ENCODE measurements around the gene ATRN. TPM values are rescaled to one million over a fixed set of nuclear protein-coding genes. Genes with fewer than 3 reads are reported as not detected.
"Not testable (repeated sequence)": the region's sequence is repeated elsewhere in the genome, so short reads cannot be mapped to it uniquely, and the experiment has no call there.

The ATRN gene
- total RNA-seq, 4 donors from 2014 or later, result 14.4 to 20.0 (median 16.3) TPM

GRCh38 chr20:3590164-3590563, 119.3 kb downstream of the ATRN start:
- intact Hi-C loops (cut with DNase I; ENCODE audit: low total_unique reads) (no loop called here), in situ Hi-C loops (cut with MboI; ENCODE audit: low sequenced_read_pairs in 4 of 4) (no loop called here)
- Histone ChIP-seq H3K4me3 (no peak overlapping the region), H3K9me3 (no peaks in the 10 kb centered on the region), H3K4me1 (no peaks in the 10 kb centered on the region), H3K36me3 (peaks cover 4 to 49% of the 10 kb centered on the region in 2 donors), H3K27me3 (no peaks in the 10 kb centered on the region), H3K27ac (no peak overlapping the region)
- DNase-seq, result no peak
- ATAC-seq, result no peak
- TF ChIP-seq POLR2A (IDR thresholded peaks at IDR 0.05), result no peak
- no peak for TF ChIP-seq CTCF (IDR thresholded peaks at IDR 0.05 in 4 of 5, conservative IDR thresholded peaks at IDR 0.05 in 1 of 5)

GRCh38 chr20:3592931-3593330, 122.1 kb downstream of the ATRN start:
- Histone ChIP-seq H3K36me3 (peaks cover under 1 to 51% of the 10 kb centered on the region in 2 donors), H3K4me3 (no peak overlapping the region), H3K27ac (no peak overlapping the region), H3K4me1 (no peaks in the 10 kb centered on the region), H3K27me3 (no peaks in the 10 kb centered on the region), H3K9me3 (no peaks in the 10 kb centered on the region)
- DNase-seq (no peak), ATAC-seq (no peak)
- in situ Hi-C loops (cut with MboI; ENCODE audit: low sequenced_read_pairs in 4 of 4), result no loop called here
- TF ChIP-seq CTCF (IDR thresholded peaks at IDR 0.05 in 4 of 5, conservative IDR thresholded peaks at IDR 0.05 in 1 of 5), result no peak
- no peak for TF ChIP-seq POLR2A (IDR thresholded peaks at IDR 0.05)
- intact Hi-C loops (cut with DNase I; ENCODE audit: low total_unique reads), result no loop called here

- TF ChIP-seq CTCF (IDR thresholded peaks at IDR 0.05 in 4 of 5, conservative IDR thresholded peaks at IDR 0.05 in 1 of 5) (no peak), POLR2A (IDR thresholded peaks at IDR 0.05) (no peak)
- Histone ChIP-seq H3K4me3 (no peak overlapping the region), H3K27me3 (no peaks in the 10 kb centered on the region), H3K27ac (no peak overlapping the region), H3K4me1 (no peaks in the 10 kb centered on the region), H3K36me3 (peaks cover 5 to 60% of the 10 kb centered on the region in 2 donors), H3K9me3 (no peaks in the 10 kb centered on the region)
- no peak for ATAC-seq
- intact Hi-C loops (cut with DNase I; ENCODE audit: low total_unique reads) (no loop called here), in situ Hi-C loops (cut with MboI; ENCODE audit: low sequenced_read_pairs in 4 of 4) (no loop called here)
- DNase-seq, result no peak
Measured at GRCh38 chr20:3595541-3595940, 124.7 kb downstream of the ATRN start.

- Histone ChIP-seq H3K36me3 (peaks cover 3 to 30% of the 10 kb centered on the region in 2 donors), H3K4me1 (no peaks in the 10 kb centered on the region), H3K27me3 (no peaks in the 10 kb centered on the region), H3K27ac (no peak overlapping the region), H3K4me3 (no peak overlapping the region), H3K9me3 (no peaks in the 10 kb centered on the region)
- no peak for ATAC-seq
- TF ChIP-seq CTCF (IDR thresholded peaks at IDR 0.05 in 4 of 5, conservative IDR thresholded peaks at IDR 0.05 in 1 of 5) (no peak), POLR2A (IDR thresholded peaks at IDR 0.05) (no peak)
- no peak for DNase-seq
- in situ Hi-C loops (cut with MboI; ENCODE audit: low sequenced_read_pairs in 4 of 4) (no loop called here), intact Hi-C loops (cut with DNase I; ENCODE audit: low total_unique reads) (no loop called here)
Measured at GRCh38 chr20:3603108-3603507, 132.3 kb downstream of the ATRN start.

GRCh38 chr20:3605386-3605886, 134.6 kb downstream of the ATRN start:
- not testable (repeated sequence) for DNase-seq

More at GRCh38 chr20:3605386-3605886, 134.6 kb downstream of the ATRN start:
- intact Hi-C loops (cut with DNase I; ENCODE audit: low total_unique reads); H3K27ac ChIP-seq; H3K4me1 ChIP-seq; ATAC-seq; H3K9me3 ChIP-seq; H3K27me3 ChIP-seq; in situ Hi-C loops (cut with MboI; ENCODE audit: low sequenced_read_pairs in 4 of 4); H3K4me3 ChIP-seq: not testable (repeated sequence)
- peaks cover 0 to 23% of the 10 kb centered on the region in 2 donors for H3K36me3 ChIP-seq
